Measurements from ENCODE around the gene APOA1. TPM values are rescaled to one million over a fixed set of nuclear protein-coding genes. Genes with fewer than 3 reads are reported as not detected.

Gene APOA1
- total and polyA plus RNA-seq, 2 donors (not counting 3 experiments of a cell fraction or from before 2014, with no cell fraction given): not detected

- Histone ChIP-seq H3K9me3 (replicated peaks; ENCODE audit: control insufficient read depth, insufficient read depth, low read length) (no peaks in the 10 kb centered on the region), H3K27ac (ENCODE audit: insufficient read depth, low read depth, low read length) (no peak overlapping the region), H3K4me2 (ENCODE audit: insufficient read depth, low read length) (no peak overlapping the region), H3K27me3 (ENCODE audit: control insufficient read depth in 2 of 2, insufficient read depth in 2 of 2, low read length in 2 of 2) (no peaks in the 10 kb centered on the region), H3K4me3 (replicated peaks in 1 of 3; ENCODE audit: insufficient read depth in 1 of 3, low read depth in 1 of 3, low read length in 3 of 3) (no peak overlapping the region), H2AFZ (ENCODE audit: low read depth, low read length) (no peak overlapping the region), H3K36me3 (ENCODE audit: control insufficient read depth in 2 of 2, extremely low read depth in 1 of 2, insufficient read depth in 2 of 2, low read length in 2 of 2) (peaks cover 0 to 2% of the 10 kb centered on the region in 2 experiments), H3K9me1 (replicated peaks; ENCODE audit: control insufficient read depth, extremely low read depth, insufficient read depth, low read length) (no peaks in the 10 kb centered on the region), H3K4me1 (ENCODE audit: control insufficient read depth, extremely low read depth, insufficient read depth, low read length) (no peaks in the 10 kb centered on the region), H4K20me1 (replicated peaks; ENCODE audit: control insufficient read depth, extremely low read depth, insufficient read depth, low read length) (no peaks in the 10 kb centered on the region), H3K9ac (replicated peaks; ENCODE audit: extremely low read depth, insufficient read depth, low read length) (no peak overlapping the region), H3K79me2 (ENCODE audit: control insufficient read depth, insufficient read depth, low read length) (no peaks in the 10 kb centered on the region)
- intact Hi-C loops (cut with micrococcal nuclease) (loop anchor here (1.0 to 2.0 kb wide), 4 partner anchors 89 to 346 kb away; partner anchors contain the start of genes APOA5 and SIK3), dilution Hi-C loops (cut with MboI; ENCODE audit: extremely low pct_ligation_motif_present, low sequenced_read_pairs) (no loop called here)
- FAIRE-seq (peak; percentile 92), DNase-seq (ENCODE audit: low read depth, low spot score) (peak; percentile 76)
- POLR2A ChIA-PET: no interaction called here
- CTCF ChIA-PET: interaction anchor here (0.6 to 4.1 kb wide), 39 partner anchors 9 to 347 kb away, joined by 3 to 137 read pairs (median 4); partner anchors contain the start of genes APOA5, PAFAH1B2 and SIK3
- TF ChIP-seq CTCF (IDR thresholded peaks at IDR 0.05; ENCODE audit: extremely low read depth in 1 of 2, insufficient read depth in 1 of 2, low read depth in 1 of 2, low read length in 2 of 2) (peak; percentile 55 to 68), POLR2AphosphoS5 (IDR thresholded peaks at IDR 0.05; ENCODE audit: insufficient read depth, low read depth, low read length) (no peak), MAX (IDR thresholded peaks at IDR 0.05; ENCODE audit: insufficient read depth, insufficient read length) (no peak)
- no TSS peak for BruUV-seq (replicated peaks)
These were observed 42.6 kb upstream of the APOA1 start for GRCh38 chr11:116879800-116880625.

Data from endothelial cell of umbilical vein (primary cell).